Measurements from ENCODE around the gene FAT3.

GRCh38 chr11:92204731-92205130 is 19.9 kb upstream of the FAT3 start:
- TF ChIP-seq REST (IDR thresholded peaks at IDR 0.05; ENCODE audit: low read depth, low read length) (no peak), RELB (IDR thresholded peaks at IDR 0.05; ENCODE audit: low read depth) (no peak), E4F1 (IDR thresholded peaks at IDR 0.05; ENCODE audit: borderline replicate concordance, partially characterized antibody) (no peak), CTCF (IDR thresholded peaks at IDR 0.05 in 2 of 3, conservative IDR thresholded peaks at IDR 0.05 in 1 of 3; ENCODE audit: control insufficient read depth in 2 of 3, extremely low read depth in 1 of 3, insufficient read depth in 1 of 3, low read depth in 3 of 3, low read length in 3 of 3) (no peak), SUZ12 (IDR thresholded peaks at IDR 0.05; ENCODE audit: unreplicated experiment) (no peak), PAX8 (IDR thresholded peaks at IDR 0.05) (no peak), HSF1 (IDR thresholded peaks at IDR 0.05; ENCODE audit: low read depth, low read length) (no peak)
